Activated naive CD4-positive, alpha-beta T cell treated with anti-CD3 and anti-CD28 coated beads, Interleukin-2, amount 50 U/mL, for 24 hours (primary cell): ENCODE results near the gene TLR10.
"Not testable (repeated sequence)": the region's sequence is repeated elsewhere in the genome, so short reads cannot be mapped to it uniquely, and the experiment has no call there.

Experiments used
- H3K27ac Mint-ChIP-seq: one replicate; pipeline ENCODE4 v1.8.0; 2021; ENCODE audit warnings: mild to moderate bottlenecking, mixed read lengths
- H3K27me3 Mint-ChIP-seq: one replicate; pipeline ENCODE4 v1.8.0; 2021; ENCODE audit warnings: mixed read lengths
- H3K36me3 Mint-ChIP-seq: one replicate; pipeline ENCODE4 v1.8.0; 2021; ENCODE audit warnings: mixed read lengths
- H3K4me1 Mint-ChIP-seq: one replicate; pipeline ENCODE4 v1.8.0; 2021; ENCODE audit warnings: mixed read lengths
- H3K4me3 Mint-ChIP-seq: one replicate; pipeline ENCODE4 v1.8.0; 2021; ENCODE audit warnings: mild to moderate bottlenecking, mixed read lengths
- H3K9me3 Mint-ChIP-seq: one replicate; pipeline ENCODE4 v1.8.0; 2021; ENCODE audit warnings: mixed read lengths

The TLR10 gene, protein sequence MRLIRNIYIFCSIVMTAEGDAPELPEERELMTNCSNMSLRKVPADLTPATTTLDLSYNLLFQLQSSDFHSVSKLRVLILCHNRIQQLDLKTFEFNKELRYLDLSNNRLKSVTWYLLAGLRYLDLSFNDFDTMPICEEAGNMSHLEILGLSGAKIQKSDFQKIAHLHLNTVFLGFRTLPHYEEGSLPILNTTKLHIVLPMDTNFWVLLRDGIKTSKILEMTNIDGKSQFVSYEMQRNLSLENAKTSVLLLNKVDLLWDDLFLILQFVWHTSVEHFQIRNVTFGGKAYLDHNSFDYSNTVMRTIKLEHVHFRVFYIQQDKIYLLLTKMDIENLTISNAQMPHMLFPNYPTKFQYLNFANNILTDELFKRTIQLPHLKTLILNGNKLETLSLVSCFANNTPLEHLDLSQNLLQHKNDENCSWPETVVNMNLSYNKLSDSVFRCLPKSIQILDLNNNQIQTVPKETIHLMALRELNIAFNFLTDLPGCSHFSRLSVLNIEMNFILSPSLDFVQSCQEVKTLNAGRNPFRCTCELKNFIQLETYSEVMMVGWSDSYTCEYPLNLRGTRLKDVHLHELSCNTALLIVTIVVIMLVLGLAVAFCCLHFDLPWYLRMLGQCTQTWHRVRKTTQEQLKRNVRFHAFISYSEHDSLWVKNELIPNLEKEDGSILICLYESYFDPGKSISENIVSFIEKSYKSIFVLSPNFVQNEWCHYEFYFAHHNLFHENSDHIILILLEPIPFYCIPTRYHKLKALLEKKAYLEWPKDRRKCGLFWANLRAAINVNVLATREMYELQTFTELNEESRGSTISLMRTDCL

DNA sequence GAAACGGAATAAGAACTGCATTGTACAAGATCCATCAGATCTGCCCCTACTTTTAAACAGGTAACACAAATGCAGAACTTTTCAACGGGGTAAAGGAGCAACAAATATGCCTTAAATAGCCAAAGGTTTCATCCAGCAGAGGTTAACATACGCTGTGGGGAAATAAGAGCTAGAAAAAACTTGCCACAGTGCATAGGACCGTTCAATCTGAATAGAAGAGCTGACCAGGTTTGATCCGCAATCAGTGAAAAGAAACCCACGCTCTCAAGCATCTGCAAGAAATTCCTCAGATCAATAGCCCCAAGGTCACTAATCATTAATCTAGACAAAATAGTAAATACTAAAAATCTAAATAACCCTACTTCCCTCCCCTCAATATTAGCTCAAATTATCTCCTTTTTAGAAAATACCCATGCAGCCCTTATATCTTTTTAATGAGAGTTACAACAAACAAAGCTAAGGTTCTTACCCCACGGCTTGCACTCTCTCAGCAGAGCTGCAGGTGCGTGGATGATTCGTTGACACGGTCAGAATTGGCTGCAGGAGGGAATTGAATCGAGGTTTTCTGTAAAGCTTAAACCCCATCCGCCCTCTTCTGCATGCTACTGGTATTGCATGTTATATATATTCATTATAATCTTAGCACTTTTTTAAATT lies at the start of gene TLR10:
Gene TLR10 (minus strand): TSS at position 539 of the 657 bp plus-strand sequence. CDS start 7,400 bp downstream, outside the sequence.
- no peaks in the 10 kb centered on the region for H3K36me3 Mint-ChIP-seq
- H3K9me3 Mint-ChIP-seq, result no peaks in the 10 kb centered on the region
- H3K4me3 Mint-ChIP-seq, result peak within 1 kb of the TSS; percentile 56
- H3K27me3 Mint-ChIP-seq, result no peaks in the 10 kb centered on the region
- H3K4me1 Mint-ChIP-seq, result peaks cover 5% of the 10 kb centered on the region
- H3K27ac Mint-ChIP-seq, result peak within 1 kb of the TSS; percentile 5

DNA sequence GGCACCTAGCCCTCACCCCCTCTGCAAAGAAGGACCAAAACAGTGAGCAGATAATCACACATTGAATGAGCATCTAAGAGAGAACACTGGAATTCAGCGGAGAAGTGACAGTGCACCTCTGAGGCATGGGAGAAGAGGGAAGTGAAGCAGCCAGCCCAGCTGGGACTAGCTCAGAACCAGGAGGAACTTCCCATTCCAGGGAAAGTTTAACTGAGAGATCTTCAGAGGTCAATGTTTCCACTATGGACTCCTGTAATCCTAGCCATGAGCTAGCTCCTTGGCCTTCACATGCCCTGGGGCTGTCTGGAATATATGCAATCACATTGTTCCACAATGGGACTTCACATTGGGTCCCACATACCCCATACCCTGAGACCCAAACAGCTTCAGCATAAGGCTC lies 49.4 kb upstream of the TLR10 start:
- Mint-ChIP-seq H3K9me3 (peaks cover 4% of the 10 kb centered on the region), H3K4me3 (no peak overlapping the region), H3K4me1 (peaks cover 12% of the 10 kb centered on the region), H3K27me3 (no peaks in the 10 kb centered on the region), H3K36me3 (peaks cover 4% of the 10 kb centered on the region), H3K27ac (peak overlapping the region; percentile 41)

DNA sequence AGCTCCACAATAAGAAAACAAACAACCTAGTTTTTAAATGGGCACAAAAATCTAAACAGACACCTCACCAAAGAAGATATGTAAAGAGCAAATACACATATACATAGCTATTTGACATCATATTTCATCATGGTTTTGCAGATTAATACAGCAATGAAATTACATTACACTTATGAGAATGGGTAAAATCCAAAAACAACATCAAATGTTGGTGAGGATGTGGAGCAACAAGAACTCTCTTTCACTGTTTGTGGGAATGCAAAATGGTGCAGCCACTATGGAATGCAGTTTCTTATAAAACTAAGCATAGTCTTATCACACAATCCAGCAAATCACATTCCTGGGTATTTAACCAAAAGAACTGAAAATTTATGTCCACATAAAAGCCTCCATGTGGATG lies 48.9 kb upstream of the TLR10 start:
- no peak overlapping the region for H3K4me3 Mint-ChIP-seq
- H3K9me3 Mint-ChIP-seq, result peaks cover 4% of the 10 kb centered on the region
- no peaks in the 10 kb centered on the region for H3K27me3 Mint-ChIP-seq
- H3K36me3 Mint-ChIP-seq, result peaks cover 4% of the 10 kb centered on the region
- H3K4me1 Mint-ChIP-seq, result peaks cover 7% of the 10 kb centered on the region
- no peak overlapping the region for H3K27ac Mint-ChIP-seq

DNA sequence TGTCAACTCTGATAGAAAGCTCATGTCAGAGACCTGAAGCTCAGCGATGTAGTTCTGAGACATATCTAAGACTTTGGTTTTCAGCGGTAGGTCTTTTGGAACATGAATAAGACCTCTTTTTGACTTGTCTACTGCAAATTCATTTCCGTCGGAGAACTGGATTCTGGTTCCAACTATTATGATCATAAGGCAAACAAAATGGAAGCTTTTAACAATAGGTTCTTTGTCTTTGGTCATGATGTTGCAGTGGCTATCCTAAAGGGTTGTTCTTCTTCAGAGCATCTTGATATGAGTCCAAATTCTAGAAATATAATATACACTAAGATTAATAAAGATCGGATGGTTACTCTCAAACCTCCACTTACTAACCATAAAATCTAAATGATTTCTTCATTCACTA lies 46.4 kb upstream of the TLR10 start:
- Mint-ChIP-seq H3K27ac (no peak overlapping the region), H3K27me3 (no peaks in the 10 kb centered on the region), H3K9me3 (no peaks in the 10 kb centered on the region), H3K4me1 (no peaks in the 10 kb centered on the region), H3K4me3 (no peak overlapping the region), H3K36me3 (no peaks in the 10 kb centered on the region)

DNA sequence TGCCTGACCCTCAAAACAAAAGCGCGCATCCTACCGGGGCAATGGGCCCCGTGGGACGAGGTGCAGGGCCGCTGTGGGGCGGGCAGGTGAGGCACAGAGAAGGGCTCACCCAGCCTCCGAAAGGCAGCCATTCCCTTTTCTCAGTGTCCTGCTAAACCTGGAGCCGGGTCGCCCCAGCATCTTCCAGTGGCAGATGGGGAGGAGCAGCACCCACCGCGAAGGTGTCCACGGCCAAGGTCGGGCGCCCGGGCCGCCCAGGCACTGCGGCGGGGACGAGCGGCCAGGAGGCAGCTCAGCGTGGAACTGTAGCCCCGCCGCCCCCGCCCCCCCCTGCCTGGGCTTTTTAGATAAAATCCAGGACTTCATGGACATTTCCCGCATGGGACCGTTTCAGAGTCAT lies 41.0 kb upstream of the TLR10 start:
- Mint-ChIP-seq H3K27ac (no peak overlapping the region), H3K36me3 (peaks cover 5% of the 10 kb centered on the region), H3K4me3 (no peak overlapping the region), H3K9me3 (peaks cover 5% of the 10 kb centered on the region), H3K27me3 (no peaks in the 10 kb centered on the region), H3K4me1 (peaks cover 19% of the 10 kb centered on the region)

DNA sequence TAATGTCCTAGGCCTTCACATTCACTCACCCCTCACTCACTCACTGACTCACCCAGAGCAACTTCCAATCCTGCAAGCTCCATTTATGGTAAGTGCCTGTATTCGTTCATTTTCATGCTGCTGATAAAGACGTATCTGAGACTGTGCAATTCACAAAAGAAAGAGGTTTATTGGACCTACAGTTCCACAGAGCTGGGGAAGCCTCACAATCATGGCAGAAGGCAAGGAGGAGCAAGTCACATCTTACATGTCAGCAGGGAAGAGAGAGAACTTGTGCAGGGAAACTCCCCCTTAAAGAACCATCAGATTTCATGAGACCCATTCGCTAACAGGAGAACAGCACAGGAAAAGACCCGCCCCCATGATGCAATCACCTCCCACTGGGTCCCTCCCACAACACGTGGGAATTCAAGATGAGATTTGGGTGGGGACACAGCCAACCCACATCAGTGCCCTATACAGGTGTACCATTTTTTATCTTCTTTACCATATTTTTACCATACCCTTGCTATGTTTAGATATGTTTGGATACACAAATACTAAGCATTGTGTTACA lies 40.0 kb upstream of the TLR10 start:
- H3K27ac Mint-ChIP-seq, result no peak overlapping the region

DNA sequence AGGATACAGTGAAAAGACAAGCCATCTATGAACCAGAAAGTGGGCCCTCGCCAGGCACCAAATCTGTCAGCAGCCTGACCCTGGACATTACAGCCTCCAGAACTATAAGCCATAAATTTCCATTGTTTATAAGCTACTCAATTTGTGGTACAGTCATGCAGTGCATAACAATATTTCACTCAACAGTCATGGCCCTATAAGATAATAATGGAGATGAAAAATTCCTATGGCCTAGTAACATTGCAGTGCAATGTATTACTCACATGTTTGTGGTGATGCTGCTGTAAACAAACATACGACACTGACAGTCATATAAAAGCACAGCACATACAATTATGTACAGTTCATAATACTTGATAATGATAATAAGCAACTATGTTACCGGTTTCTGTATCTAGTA lies 38.9 kb upstream of the TLR10 start:
- H3K27me3 Mint-ChIP-seq, result no peaks in the 10 kb centered on the region
- H3K4me3 Mint-ChIP-seq, result no peak overlapping the region
- no peak overlapping the region for H3K27ac Mint-ChIP-seq
- H3K9me3 Mint-ChIP-seq, result peaks cover 5% of the 10 kb centered on the region
- peaks cover 19% of the 10 kb centered on the region for H3K4me1 Mint-ChIP-seq
- peaks cover 5% of the 10 kb centered on the region for H3K36me3 Mint-ChIP-seq

More for the DNA sequence above, 40.0 kb upstream of the TLR10 start:
- Mint-ChIP-seq H3K27me3 (no peaks in the 10 kb centered on the region), H3K4me3 (no peak overlapping the region), H3K4me1 (peaks cover 19% of the 10 kb centered on the region), H3K9me3 (peaks cover 5% of the 10 kb centered on the region), H3K36me3 (peaks cover 5% of the 10 kb centered on the region)

DNA sequence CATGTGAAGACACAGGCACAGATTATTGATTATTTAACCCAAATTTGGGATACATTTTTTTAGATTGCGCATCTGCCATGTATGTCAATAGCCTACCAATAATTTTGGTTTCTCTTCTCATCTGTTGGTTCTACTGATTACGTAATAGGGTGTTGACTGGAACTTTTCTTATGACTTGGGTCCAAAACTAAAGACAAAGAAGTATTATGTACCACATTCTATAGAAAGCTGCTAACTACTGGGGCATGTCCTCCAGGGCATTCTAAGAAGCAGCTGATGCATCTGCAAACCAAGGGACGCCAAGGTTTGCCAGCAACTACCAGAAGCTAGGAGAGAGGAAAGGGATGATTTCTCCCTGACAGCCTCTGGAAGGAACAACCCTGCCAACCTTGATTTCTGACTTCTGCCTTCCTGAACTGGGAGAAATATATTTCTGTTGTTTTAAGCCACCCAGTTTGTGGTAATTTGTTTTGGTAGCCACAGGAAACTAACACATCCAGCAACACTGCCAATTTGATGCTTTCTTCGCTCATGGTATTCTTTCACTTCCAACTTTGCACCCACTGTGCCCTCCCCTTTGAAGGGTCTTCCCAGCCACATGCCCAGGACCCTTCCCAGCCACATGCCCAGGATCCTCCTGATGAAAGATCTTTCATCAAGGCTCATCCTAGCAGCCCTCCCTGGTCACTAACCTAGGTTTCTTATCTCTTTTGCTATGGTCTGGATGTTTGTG lies 37.7 kb upstream of the TLR10 start:
- peaks cover 5% of the 10 kb centered on the region for H3K9me3 Mint-ChIP-seq
- peaks cover 19% of the 10 kb centered on the region for H3K4me1 Mint-ChIP-seq
- H3K36me3 Mint-ChIP-seq, result peaks cover 5% of the 10 kb centered on the region
- no peaks in the 10 kb centered on the region for H3K27me3 Mint-ChIP-seq
- H3K27ac Mint-ChIP-seq, result no peak overlapping the region
- no peak overlapping the region for H3K4me3 Mint-ChIP-seq

DNA sequence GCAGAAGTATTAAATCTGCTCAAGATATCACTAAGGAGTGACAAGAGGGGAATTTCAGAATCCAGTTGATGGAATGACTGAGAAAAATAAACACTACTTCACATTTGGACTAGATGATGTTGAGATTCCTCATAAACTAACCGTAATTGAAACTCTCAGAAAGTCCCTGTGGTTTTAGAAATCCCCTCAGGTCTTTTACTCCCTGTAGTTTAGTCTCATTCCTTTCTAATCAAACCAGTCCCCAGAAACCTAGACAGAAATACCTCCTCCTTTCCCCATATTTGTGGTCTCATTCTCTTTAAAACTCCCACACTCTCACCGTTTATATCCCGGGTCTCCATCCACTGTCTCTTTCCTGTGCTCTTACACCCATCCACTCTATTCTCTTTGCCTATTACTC lies 36.8 kb upstream of the TLR10 start:
- H3K4me3 Mint-ChIP-seq, result no peak overlapping the region
- H3K4me1 Mint-ChIP-seq, result peaks cover 19% of the 10 kb centered on the region
- peaks cover 8% of the 10 kb centered on the region for H3K9me3 Mint-ChIP-seq
- no peaks in the 10 kb centered on the region for H3K27me3 Mint-ChIP-seq
- peak overlapping the region; percentile 5 for H3K27ac Mint-ChIP-seq
- H3K36me3 Mint-ChIP-seq, result peaks cover 5% of the 10 kb centered on the region

DNA sequence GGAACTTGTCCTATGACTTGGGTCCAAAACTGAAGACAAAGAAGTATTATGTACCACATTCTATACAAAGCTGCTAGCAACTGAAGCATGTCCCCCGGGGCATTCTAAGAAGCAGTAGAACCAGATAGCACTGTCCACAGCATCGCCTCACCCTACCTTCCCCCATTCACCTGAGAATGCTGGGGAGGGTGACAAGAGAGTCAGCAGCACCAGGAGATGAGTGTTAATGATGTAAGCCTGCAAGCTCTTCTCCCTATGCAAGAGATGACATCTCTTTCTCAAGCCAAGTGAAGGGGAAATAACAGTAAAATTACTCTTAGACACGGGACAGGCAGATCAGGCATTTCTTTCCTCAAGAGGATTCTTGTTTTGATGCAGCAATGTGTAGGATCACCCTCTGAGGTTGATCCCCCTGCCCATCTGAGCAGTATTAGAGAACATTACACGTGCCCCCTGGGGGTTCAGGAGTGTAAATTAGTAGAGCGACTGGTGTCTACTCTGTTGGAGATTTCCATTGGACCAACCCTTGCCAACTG lies 35.7 kb upstream of the TLR10 start:
- Mint-ChIP-seq H3K4me3 (no peak overlapping the region), H3K27me3 (no peaks in the 10 kb centered on the region), H3K27ac (no peak overlapping the region), H3K36me3 (peaks cover 7% of the 10 kb centered on the region), H3K9me3 (peaks cover 13% of the 10 kb centered on the region), H3K4me1 (peaks cover 19% of the 10 kb centered on the region)

DNA sequence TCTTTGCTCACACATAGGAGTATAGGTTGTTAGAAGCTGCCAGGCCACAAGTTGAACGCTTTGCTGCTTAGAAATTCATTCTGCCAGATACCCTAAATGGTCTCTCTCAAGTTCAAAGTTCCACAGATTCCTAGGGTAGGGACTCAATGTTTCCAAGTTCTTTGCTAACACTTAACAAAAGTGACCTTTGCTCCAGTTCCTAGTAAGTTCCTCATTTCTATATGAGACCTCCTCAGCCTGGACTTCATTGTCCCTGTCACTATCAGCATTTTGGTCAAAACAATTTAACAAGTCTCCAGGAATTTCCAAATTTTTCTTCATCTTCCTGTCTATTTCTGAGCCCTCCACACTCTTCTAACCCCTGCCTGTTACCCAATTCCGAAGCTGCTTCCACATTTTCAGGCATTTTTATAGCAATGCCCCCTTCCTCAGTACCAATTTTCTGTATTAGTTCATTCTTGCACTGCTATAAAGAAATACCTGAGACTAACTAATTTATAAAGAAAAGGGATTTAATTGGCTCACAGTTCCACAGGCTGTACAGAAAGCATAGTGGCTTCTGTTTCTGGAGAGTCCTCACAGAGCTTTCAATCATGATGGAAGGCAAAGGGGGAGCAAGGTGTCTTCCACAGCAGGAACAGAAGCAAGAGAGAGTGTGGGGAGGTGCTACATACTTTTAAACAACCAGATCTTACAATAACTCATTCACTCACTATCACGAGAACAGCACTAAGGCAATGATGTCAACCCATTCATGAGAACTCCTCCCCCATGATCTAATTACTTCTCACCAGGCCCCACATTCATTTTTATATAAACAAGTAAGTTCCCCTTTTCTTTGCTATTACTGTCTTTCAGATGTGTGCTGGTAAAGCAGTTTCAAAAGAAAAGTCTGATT lies 33.3 kb upstream of the TLR10 start:
- Mint-ChIP-seq H3K9me3 (peaks cover 8% of the 10 kb centered on the region), H3K4me3 (no peak overlapping the region), H3K36me3 (peaks cover 2% of the 10 kb centered on the region), H3K4me1 (peaks cover 19% of the 10 kb centered on the region), H3K27ac (no peak overlapping the region), H3K27me3 (no peaks in the 10 kb centered on the region)

DNA sequence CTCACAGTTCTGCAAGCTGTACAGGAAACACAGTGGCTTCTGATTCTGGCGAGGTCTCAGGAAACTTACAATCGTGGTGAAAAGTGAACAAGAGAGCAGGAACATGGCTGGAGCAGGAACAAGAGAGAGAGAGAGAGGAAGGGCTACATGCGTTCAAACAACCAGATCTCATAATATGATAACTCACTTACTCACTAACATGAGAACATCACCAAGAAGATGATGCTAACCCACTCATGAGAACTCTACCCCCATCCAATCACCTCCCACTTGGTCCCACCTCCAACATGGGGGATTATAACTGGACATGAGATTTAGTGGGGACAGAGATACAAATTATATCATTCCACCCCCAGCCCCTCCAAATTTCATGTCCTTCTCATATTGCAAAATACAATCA lies 31.6 kb upstream of the TLR10 start:
- Mint-ChIP-seq H3K4me1 (peaks cover 4% of the 10 kb centered on the region), H3K36me3 (peaks cover 2% of the 10 kb centered on the region), H3K9me3 (peaks cover 8% of the 10 kb centered on the region), H3K4me3 (no peak overlapping the region), H3K27ac (no peak overlapping the region), H3K27me3 (no peaks in the 10 kb centered on the region)

DNA sequence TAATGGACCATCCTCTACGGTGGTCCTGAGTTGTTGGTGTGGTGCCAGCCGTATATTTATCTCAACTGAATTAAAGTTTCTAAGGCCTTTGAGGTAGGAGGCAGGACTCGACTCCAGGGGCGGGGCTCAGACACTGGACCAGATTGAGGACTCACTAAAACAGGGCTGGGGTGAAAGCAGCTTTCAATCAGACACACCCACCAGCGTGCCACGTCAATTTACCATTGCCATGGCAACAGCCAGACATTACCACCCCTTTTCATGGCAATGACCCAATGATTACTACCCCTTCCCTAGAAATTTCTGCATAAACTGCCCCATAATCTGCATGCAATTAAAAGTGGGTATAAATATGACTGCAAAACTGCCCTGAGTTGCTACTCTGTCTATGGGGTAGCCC lies 28.5 kb upstream of the TLR10 start:
- no peak overlapping the region for H3K4me3 Mint-ChIP-seq
- no peaks in the 10 kb centered on the region for H3K27me3 Mint-ChIP-seq
- peaks cover 8% of the 10 kb centered on the region for H3K9me3 Mint-ChIP-seq
- no peaks in the 10 kb centered on the region for H3K4me1 Mint-ChIP-seq
- no peak overlapping the region for H3K27ac Mint-ChIP-seq
- H3K36me3 Mint-ChIP-seq, result peaks cover 2% of the 10 kb centered on the region

DNA sequence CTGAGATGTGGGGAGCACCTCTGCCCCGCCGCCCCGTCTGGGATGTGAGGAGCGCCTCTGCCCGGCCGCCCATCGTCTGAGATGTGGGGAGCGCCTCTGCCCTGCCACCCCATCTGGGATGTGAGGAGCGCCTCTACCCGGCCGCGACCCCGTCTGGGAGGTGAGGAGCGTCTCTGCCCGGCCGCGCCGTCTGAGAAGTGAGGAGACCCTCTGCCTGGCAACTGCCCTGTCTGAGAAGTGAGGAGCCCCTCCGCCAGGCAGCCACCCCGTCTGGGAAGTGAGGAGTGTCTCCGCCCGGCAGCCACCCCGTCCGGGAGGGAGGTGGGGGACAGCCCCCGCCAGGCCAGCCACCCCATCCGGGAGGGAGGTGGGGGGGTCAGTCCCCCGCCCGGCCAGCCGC lies 24.7 kb upstream of the TLR10 start:
- not testable (repeated sequence) for H3K27ac Mint-ChIP-seq, H3K27me3 Mint-ChIP-seq, H3K36me3 Mint-ChIP-seq, H3K4me3 Mint-ChIP-seq, H3K9me3 Mint-ChIP-seq
- H3K4me1 Mint-ChIP-seq, result peaks cover 37% of the 10 kb centered on the region
